WTC11 (cell line): ENCODE measurements around the gene A1BG. TPM values are rescaled to one million over a fixed set of nuclear protein-coding genes. Genes with fewer than 3 reads are reported as not detected.
A peak's percentile ranks its signal among the peaks of the same experiment; 100 is the strongest.

Experiments
- ATAC-seq: fragments of 200-7000 bp; cut with Tn5 transposase; 2 replicates; pipeline ENCODE4 v1.10.0; 2021; ENCODE audit warnings: mild to moderate bottlenecking, moderate library complexity
- CTCF ChIA-PET: fragments of 300-600 bp; sonication (Branson Sonifier 250); formaldehyde crosslinking; loops from one replicate; lab custom pipeline; 2021; ENCODE audit warnings: antibody characterized with exemption; lab: Charles Lee
- POLR2A ChIA-PET: fragments of 350-600 bp; sonication (Branson Sonifier 250); formaldehyde crosslinking; loops from one replicate; lab custom pipeline; 2021; ENCODE audit warnings: antibody characterized with exemption; lab: Charles Lee
- DNase-seq: peaks from one replicate; pipeline ENCODE4 v3.0.0; 2021; ENCODE audit warnings: low spot score
- H3K27ac Mint-ChIP-seq: 2 replicates; pipeline ENCODE4 v1.8.0; 2021; ENCODE audit warnings: mixed read lengths
- H3K27me3 Mint-ChIP-seq: 2 replicates; pipeline ENCODE4 v1.8.0; 2021; ENCODE audit warnings: low read depth, mild to moderate bottlenecking, moderate library complexity, mixed read lengths
- H3K36me3 Mint-ChIP-seq: 2 replicates; pipeline ENCODE4 v1.8.0; 2021; ENCODE audit warnings: mixed read lengths
- H3K4me1 Mint-ChIP-seq: 2 replicates; pipeline ENCODE4 v1.8.0; 2022; ENCODE audit warnings: mixed read lengths
- H3K4me3 Mint-ChIP-seq: 2 replicates; pipeline ENCODE4 v1.8.0; 2021; ENCODE audit warnings: mild to moderate bottlenecking, moderate library complexity, mixed read lengths
- H3K9me3 Mint-ChIP-seq: 2 replicates; pipeline ENCODE4 v1.8.0; 2021; ENCODE audit warnings: mixed read lengths
- AFF4 ChIP-seq: sonication (generic); formaldehyde crosslinking; IDR thresholded peaks from 2 replicates; pipeline ENCODE4 v1.8.1; 2023; ENCODE audit warnings: mild to moderate bottlenecking, missing genetic modification reagents, borderline replicate concordance
- AR ChIP-seq: fragments of 250-450 bp; sonication (Bioruptor Pico); IDR thresholded peaks from 2 replicates; pipeline ENCODE4 v1.9.0; 2021; ENCODE audit warnings: mild to moderate bottlenecking
- ATF1 ChIP-seq: sonication (generic); formaldehyde crosslinking; IDR thresholded peaks from 2 replicates; pipeline ENCODE4 v1.8.1; 2023; ENCODE audit warnings: mild to moderate bottlenecking, moderate library complexity, missing genetic modification reagents
- E2F4 ChIP-seq: sonication (generic); formaldehyde crosslinking; IDR thresholded peaks from 2 replicates; pipeline ENCODE4 v1.8.1; 2022; ENCODE audit warnings: low read depth, mild to moderate bottlenecking, moderate library complexity, missing genetic modification reagents, borderline replicate concordance
- FOXK1 ChIP-seq: sonication (generic); formaldehyde crosslinking; IDR thresholded peaks from 2 replicates; pipeline ENCODE4 v1.8.0; 2022; ENCODE audit warnings: mild to moderate bottlenecking, moderate library complexity, missing genetic modification reagents
- FOXP1 ChIP-seq: sonication (generic); formaldehyde crosslinking; IDR thresholded peaks from 2 replicates; pipeline ENCODE4 v1.8.0; 2022; ENCODE audit warnings: missing genetic modification reagents, mild to moderate bottlenecking, moderate library complexity, borderline replicate concordance
- JAZF1 ChIP-seq: fragments of 250-450 bp; sonication (Bioruptor Pico); IDR thresholded peaks from 2 replicates; pipeline ENCODE4 v1.9.0; 2021; ENCODE audit warnings: moderate library complexity, mild to moderate bottlenecking, inconsistent platforms
- MYBL2 ChIP-seq: sonication (generic); formaldehyde crosslinking; IDR thresholded peaks from 2 replicates; pipeline ENCODE4 v1.8.1; 2023; ENCODE audit warnings: mild to moderate bottlenecking, moderate library complexity, missing genetic modification reagents
- NFE2L1 ChIP-seq: sonication (generic); formaldehyde crosslinking; IDR thresholded peaks from 2 replicates; pipeline ENCODE4 v1.8.1; 2023; ENCODE audit warnings: missing genetic modification reagents
- NR1H2 ChIP-seq: sonication (generic); formaldehyde crosslinking; IDR thresholded peaks from 2 replicates; pipeline ENCODE4 v1.9.0; 2021; ENCODE audit warnings: mild to moderate bottlenecking, moderate library complexity, missing genetic modification reagents
- ZNF138 ChIP-seq: sonication (generic); formaldehyde crosslinking; conservative IDR thresholded peaks from 2 replicates; pipeline ENCODE4 v1.8.1; 2022; ENCODE audit warnings: mild to moderate bottlenecking, moderate library complexity, missing genetic modification reagents
- total RNA-seq: library from RNA; stranded (reverse); gene quantifications from 3 replicates; pipeline ENCODE4 v1.2.3, GENCODE V29; 2021

A1BG gene
- total RNA-seq, 1 experiment from 2014 or later, result 24.3 TPM

- TF ChIP-seq E2F4, result no peak
- no peak for TF ChIP-seq AR (CRISPR knock-in tag)
- no peak for TF ChIP-seq FOXP1
Measured at GRCh38 chr19:58382997-58383603, 29.8 kb upstream of the A1BG start (continued).

GRCh38 chr19:58381460-58382212 lies 28.3 kb upstream of the A1BG start:
- H3K4me3 Mint-ChIP-seq, result peak overlapping the region; percentile 85
- H3K36me3 Mint-ChIP-seq, result no peaks in the 10 kb centered on the region
- TF ChIP-seq ZNF138 (CRISPR knock-in tag) (no peak), E2F4 (no peak), AFF4 (CRISPR knock-in tag) (no peak), FOXP1 (no peak), FOXK1 (CRISPR knock-in tag) (no peak), JAZF1 (no peak), NFE2L1 (CRISPR knock-in tag) (no peak), ATF1 (CRISPR knock-in tag) (no peak), NR1H2 (no peak), MYBL2 (CRISPR knock-in tag) (no peak)
- DNase-seq (no peak), ATAC-seq (no peak)
- H3K27ac Mint-ChIP-seq, result peak overlapping the region; percentile 45; the same call in 1 of the 2 replicates
- peaks cover 13% of the 10 kb centered on the region for H3K4me1 Mint-ChIP-seq
- no peaks in the 10 kb centered on the region for H3K27me3 Mint-ChIP-seq
- ChIA-PET POLR2A (interaction anchor here (0.7 kb wide), 1 partner anchor 18 kb away, joined by 3 read pairs; no protein-coding TSS in a partner anchor), CTCF (interaction anchor here (1.3 kb wide), 1 partner anchor 55 kb away, joined by 4 read pairs; the partner anchor contains the start of gene ZSCAN22)
- H3K9me3 Mint-ChIP-seq, result no peaks in the 10 kb centered on the region
